Rectal smooth muscle tissue (tissue), 1 donor: ENCODE data around the gene FMN1.

ENCODE experiments used
- H3K27ac ChIP-seq: one replicate; pipeline ENCODE4 v1.7.0; 2013; ENCODE audit warnings: low read depth, low read length, inconsistent platforms
- H3K27me3 ChIP-seq: one replicate; pipeline ENCODE4 v1.7.0; 2013; ENCODE audit warnings: low read length; ENCODE audit not compliant: control insufficient read depth, insufficient read depth
- H3K36me3 ChIP-seq: one replicate; pipeline ENCODE4 v1.7.0; 2013; ENCODE audit warnings: low read length; ENCODE audit not compliant: control insufficient read depth, insufficient read depth
- H3K4me1 ChIP-seq: one replicate; pipeline ENCODE4 v1.7.0; 2013; ENCODE audit warnings: low read length; ENCODE audit not compliant: control insufficient read depth, insufficient read depth
- H3K4me3 ChIP-seq: one replicate; pipeline ENCODE4 v1.7.0; 2013; ENCODE audit warnings: low read length
- H3K9ac ChIP-seq: one replicate; pipeline ENCODE4 v1.7.0; 2013; ENCODE audit warnings: low read length

The FMN1 gene

GRCh38 chr15:32721596-32721995, 472.9 kb downstream of the FMN1 start:
- H3K4me3 ChIP-seq = no peak overlapping the region
- H3K27ac ChIP-seq = no peak overlapping the region
- H3K27me3 ChIP-seq = peaks cover 9% of the 10 kb centered on the region

DNA sequence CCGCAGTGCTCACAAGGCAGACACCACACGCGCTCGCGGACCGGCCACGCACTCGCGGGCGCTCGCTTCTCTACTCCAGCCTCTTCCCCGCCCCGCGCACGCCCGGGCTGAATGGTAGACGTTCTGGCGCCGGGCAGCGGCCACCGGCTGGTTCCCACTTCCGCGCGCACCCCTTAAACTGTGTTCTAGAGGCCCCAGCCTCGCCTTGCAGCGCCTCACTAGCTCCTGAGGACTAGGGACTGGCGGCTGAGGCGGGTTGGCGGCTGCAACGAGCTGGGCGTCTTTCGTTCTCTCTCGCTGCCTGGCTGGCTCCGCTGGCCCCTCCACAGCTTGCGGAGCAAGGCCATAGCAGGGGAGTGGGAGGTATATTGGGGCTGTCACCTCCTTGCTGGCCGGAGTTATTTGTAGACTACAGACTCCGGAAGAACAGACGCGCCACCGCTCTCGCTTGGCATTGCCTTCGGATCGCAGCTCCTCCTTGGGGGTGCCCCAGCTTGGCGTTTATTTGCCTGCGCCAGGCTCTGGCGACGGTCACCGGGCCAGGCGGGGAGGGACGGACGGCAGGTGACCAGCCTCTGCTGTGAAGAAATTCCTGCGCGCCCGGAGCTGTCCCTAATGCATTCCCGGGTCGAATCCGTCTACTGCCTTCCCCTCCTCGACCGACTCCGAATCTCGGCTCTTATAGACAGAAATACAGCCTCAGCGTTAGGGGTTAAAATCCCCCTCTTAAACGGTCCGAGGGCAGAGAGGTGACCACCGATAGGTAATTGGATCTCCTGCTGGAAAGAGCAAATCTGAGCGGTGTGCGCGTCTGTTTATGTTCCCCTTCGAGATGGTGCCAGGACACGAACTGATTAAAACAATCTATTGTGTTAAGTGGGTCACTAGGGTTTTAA, 475.4 kb downstream of the FMN1 start:
- Histone ChIP-seq H3K27me3 (peaks cover 18% of the 10 kb centered on the region), H3K4me3 (peak overlapping the region; percentile 63), H3K9ac (no peak overlapping the region), H3K27ac (no peak overlapping the region), H3K4me1 (no peaks in the 10 kb centered on the region), H3K36me3 (no peaks in the 10 kb centered on the region)

More at GRCh38 chr15:32721596-32721995, 472.9 kb downstream of the FMN1 start:
- no peaks in the 10 kb centered on the region for H3K36me3 ChIP-seq
- H3K9ac ChIP-seq = no peak overlapping the region
- H3K4me1 ChIP-seq = no peaks in the 10 kb centered on the region

DNA sequence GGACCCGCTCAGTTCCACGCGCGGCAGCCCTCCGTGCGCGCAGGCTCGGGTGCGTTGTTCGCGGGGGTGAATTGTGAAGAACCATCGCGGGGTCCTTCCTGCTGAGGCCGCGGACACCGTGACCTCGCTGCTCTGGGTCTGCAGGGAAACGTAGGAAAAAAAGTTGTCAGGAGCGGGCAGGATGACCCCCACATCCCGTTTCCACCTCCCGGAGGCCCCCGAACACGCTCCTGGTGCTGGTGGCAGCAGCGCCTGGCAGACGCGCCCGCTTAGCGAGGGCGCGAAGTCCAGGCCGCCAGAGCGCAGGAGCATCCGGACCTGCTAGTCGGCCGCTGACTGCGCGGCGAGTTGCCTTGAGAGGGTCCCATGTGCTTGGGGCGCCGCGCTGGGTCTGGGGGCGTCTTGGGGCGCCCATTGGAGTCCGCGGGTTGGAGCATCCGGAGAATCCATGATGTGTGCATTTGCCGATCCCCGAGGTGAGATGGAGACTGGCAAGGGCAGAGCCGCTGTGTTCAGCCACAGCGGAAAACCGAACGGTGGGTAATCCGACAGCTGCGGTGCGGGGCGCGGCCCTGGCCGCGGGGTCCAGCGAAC, 476.2 kb downstream of the FMN1 start:
- peaks cover 18% of the 10 kb centered on the region for H3K27me3 ChIP-seq
- no peaks in the 10 kb centered on the region for H3K4me1 ChIP-seq
- no peak overlapping the region for H3K9ac ChIP-seq
- no peaks in the 10 kb centered on the region for H3K36me3 ChIP-seq
- H3K4me3 ChIP-seq = peak overlapping the region; percentile 63
- H3K27ac ChIP-seq = peak overlapping the region; percentile 23

DNA sequence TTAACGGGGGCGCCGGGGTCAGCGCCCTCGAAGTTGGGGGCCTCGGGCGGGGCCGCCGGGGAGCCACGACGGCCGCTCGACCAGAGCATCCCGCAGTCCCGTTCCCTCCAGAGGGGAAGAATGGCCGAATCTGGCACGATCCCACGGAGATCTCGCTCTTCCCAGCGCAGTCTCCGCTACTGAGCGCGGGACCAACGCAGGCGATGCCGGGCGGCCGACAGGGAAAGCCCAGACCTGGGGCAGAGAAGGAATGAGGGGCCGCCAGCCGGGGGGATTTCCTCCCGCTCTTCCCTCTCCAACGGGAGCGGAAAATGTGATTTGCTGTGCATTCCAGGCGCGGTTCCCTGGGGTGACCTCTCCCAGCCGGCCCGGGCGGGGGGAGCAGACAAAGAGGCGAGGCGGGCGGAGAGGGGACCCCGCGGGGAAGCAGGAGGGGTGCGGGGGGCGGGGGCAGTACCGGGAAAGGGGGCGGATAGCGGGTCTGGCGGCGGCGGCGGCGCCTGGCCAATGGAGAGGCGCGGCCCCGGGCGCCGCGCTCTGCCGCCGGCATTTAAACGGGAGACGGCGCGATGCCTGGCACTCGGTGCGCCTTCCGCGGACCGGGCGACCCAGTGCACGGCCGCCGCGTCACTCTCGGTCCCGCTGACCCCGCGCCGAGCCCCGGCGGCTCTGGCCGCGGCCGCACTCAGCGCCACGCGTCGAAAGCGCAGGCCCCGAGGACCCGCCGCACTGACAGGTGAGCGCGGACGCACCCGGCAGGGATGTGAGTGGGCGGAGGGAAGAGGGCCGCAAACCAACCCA, 476.9 kb downstream of the FMN1 start, which contains the start of gene GREM1:
Gene GREM1 (plus strand): TSS at position 579 of the 801 bp plus-strand sequence. CDS start 12,687 bp downstream, outside the sequence.
- no peaks in the 10 kb centered on the region for H3K4me1 ChIP-seq
- H3K27ac ChIP-seq = peak within 1 kb of the TSS; percentile 65
- no peaks in the 10 kb centered on the region for H3K36me3 ChIP-seq
- H3K27me3 ChIP-seq = peaks cover 18% of the 10 kb centered on the region
- H3K4me3 ChIP-seq = peak within 1 kb of the TSS; percentile 63
- H3K9ac ChIP-seq = no peak within 1 kb of the TSS

GRCh38 chr15:32716915-32717425, 477.5 kb downstream of the FMN1 start:
- no peaks in the 10 kb centered on the region for H3K36me3 ChIP-seq
- H3K27me3 ChIP-seq = peaks cover 18% of the 10 kb centered on the region
- H3K4me1 ChIP-seq = no peaks in the 10 kb centered on the region
- peak overlapping the region; percentile 55 for H3K4me3 ChIP-seq
- H3K9ac ChIP-seq = no peak overlapping the region
- H3K27ac ChIP-seq = peak overlapping the region; percentile 65

- Histone ChIP-seq H3K4me3 (no peak overlapping the region), H3K9ac (no peak overlapping the region), H3K36me3 (no peaks in the 10 kb centered on the region), H3K27me3 (peaks cover 18% of the 10 kb centered on the region), H3K27ac (no peak overlapping the region), H3K4me1 (no peaks in the 10 kb centered on the region)
These were observed 478.1 kb downstream of the FMN1 start for GRCh38 chr15:32716216-32716914.
